NCI-H226 (cell line): Measurements from ENCODE around the gene S1PR4.
A peak's percentile ranks its signal among the peaks of the same experiment; 100 is the strongest.
"Not testable (repeated sequence)": the region's sequence is repeated elsewhere in the genome, so short reads cannot be mapped to it uniquely, and the experiment has no call there.

Experiments
- DNase-seq: peaks from one replicate; pipeline ENCODE4 v3.0.0-alpha.2; 2015

Gene S1PR4

GRCh38 chr19:3183721-3184641 is 5.4 kb downstream of the S1PR4 start:
- no peak for DNase-seq

- peak; percentile 57 for DNase-seq
These were observed 6.4 kb downstream of the S1PR4 start for GRCh38 chr19:3184847-3185460.

GRCh38 chr19:3185461-3186159 is 7.0 kb downstream of the S1PR4 start, which contains the start of gene NCLN:
NCLN (plus strand) TSS chr19:3185930; CDS start chr19:3186031, 101 bp downstream.
- peak; percentile 81 for DNase-seq

- no peak for DNase-seq
These were observed 7.7 kb downstream of the S1PR4 start for GRCh38 chr19:3186160-3186688.

- no peak for DNase-seq
These were observed 8.5 kb downstream of the S1PR4 start for GRCh38 chr19:3186891-3187661.

GRCh38 chr19:3187662-3188511 is 9.3 kb downstream of the S1PR4 start:
- no peak for DNase-seq

GRCh38 chr19:3188627-3189596 is 10.3 kb downstream of the S1PR4 start:
- no peak for DNase-seq

- no peak for DNase-seq
These were observed 11.3 kb downstream of the S1PR4 start for GRCh38 chr19:3189702-3190469.

- no peak for DNase-seq
These were observed 11.9 kb downstream of the S1PR4 start for GRCh38 chr19:3190470-3190770.

- no peak for DNase-seq
These were observed 12.6 kb downstream of the S1PR4 start for GRCh38 chr19:3190921-3191805.

GRCh38 chr19:3191806-3192104 is 13.2 kb downstream of the S1PR4 start:
- not testable (repeated sequence) for DNase-seq

GRCh38 chr19:3192228-3192635 is 13.7 kb downstream of the S1PR4 start:
- DNase-seq, result no peak

- no peak for DNase-seq
These were observed 14.1 kb downstream of the S1PR4 start for GRCh38 chr19:3192684-3193083.

GRCh38 chr19:3193256-3194105 is 14.9 kb downstream of the S1PR4 start:
- DNase-seq, result no peak

GRCh38 chr19:3194106-3195087 is 15.8 kb downstream of the S1PR4 start:
- DNase-seq, result no peak
